BLaER1 treated with 17β-estradiol and CSF1 and Interleukin-3, amounts not matched to agents 10 nM and 100 nM (cell line): Measurements from ENCODE around the gene MLNR.

Experiments
- H3K27ac ChIP-seq, 11 experiments: shearing (Covaris generic); formaldehyde crosslinking; 2 replicates each; pipeline ENCODE4 v1.8.1; 2022
- H3K27me3 ChIP-seq, 11 experiments: shearing (Covaris generic); formaldehyde crosslinking; 2 replicates each; pipeline ENCODE4 v1.8.1; 2022
- H3K36me3 ChIP-seq, 11 experiments: shearing (Covaris generic); formaldehyde crosslinking; 2 replicates each; pipeline ENCODE4 v1.8.1; 2022
- H3K4me1 ChIP-seq, 10 experiments: shearing (Covaris generic); formaldehyde crosslinking; 2 replicates each; pipeline ENCODE4 v1.8.1; 2022
- H3K4me2 ChIP-seq, 11 experiments: shearing (Covaris generic); formaldehyde crosslinking; 2 replicates each; pipeline ENCODE4 v1.8.1; 2022
- H3K4me3 ChIP-seq, 10 experiments: shearing (Covaris generic); formaldehyde crosslinking; 2 replicates each; pipeline ENCODE4 v1.8.1; 2022
- H3K9ac ChIP-seq, 11 experiments: shearing (Covaris generic); formaldehyde crosslinking; 2 replicates each; pipeline ENCODE4 v1.8.1; 2022
- H3K9me3 ChIP-seq, 11 experiments: shearing (Covaris generic); formaldehyde crosslinking; replicated peaks in 1 of 11; 2 replicates each; pipeline ENCODE4 v1.8.1; 2022
- H4K20me1 ChIP-seq, 11 experiments: shearing (Covaris generic); formaldehyde crosslinking; 2 replicates each; pipeline ENCODE4 v1.8.1; 2022
- Cebpa-rat ChIP-seq, 11 experiments: shearing (Covaris generic); IDR thresholded peaks; 2 replicates each; pipeline ENCODE4 v1.8.1; 2022

MLNR gene

GRCh38 chr13:49210114-49210513, 10.0 kb upstream of the MLNR start:
- Histone ChIP-seq H3K9ac (no peak overlapping the region), H3K4me1 (peaks cover 19 to 25% (median 22%) of the 10 kb centered on the region in 10 experiments), H3K4me2 (no peak overlapping the region), H3K27ac (no peak overlapping the region), H3K36me3 (peaks cover 45 to 77% (median 64%) of the 10 kb centered on the region in 11 experiments), H3K27me3 (no peaks in the 10 kb centered on the region), H4K20me1 (no peaks in the 10 kb centered on the region), H3K9me3 (peaks cover 0 to 24% (median 9%) of the 10 kb centered on the region in 11 experiments; a peak in 15 of 22 replicates), H3K4me3 (no peak overlapping the region)
- TF ChIP-seq Cebpa-rat (IDR thresholded peaks at IDR 0.05): no peak

GRCh38 chr13:49210669-49211068, 9.5 kb upstream of the MLNR start:
- Histone ChIP-seq H4K20me1 (no peaks in the 10 kb centered on the region), H3K4me1 (peaks cover 22 to 30% (median 26%) of the 10 kb centered on the region in 10 experiments), H3K9ac (no peak overlapping the region), H3K36me3 (peaks cover 40 to 71% (median 59%) of the 10 kb centered on the region in 11 experiments), H3K4me3 (no peak overlapping the region), H3K9me3 (peaks cover 0 to 29% (median 14%) of the 10 kb centered on the region in 11 experiments; a peak in 18 of 22 replicates), H3K4me2 (no peak overlapping the region), H3K27me3 (no peaks in the 10 kb centered on the region), H3K27ac (no peak overlapping the region)
- no peak for TF ChIP-seq Cebpa-rat (IDR thresholded peaks at IDR 0.05)

- Histone ChIP-seq H3K4me1 (peaks cover 31 to 50% (median 36%) of the 10 kb centered on the region in 10 experiments), H3K9ac (peak overlapping the region in 2 of 11 experiments; percentile 79 to 81; a peak in 3 of 22 replicates), H3K27me3 (peaks cover 5 to 15% (median 12%) of the 10 kb centered on the region in 11 experiments), H3K36me3 (peaks cover 13 to 43% (median 31%) of the 10 kb centered on the region in 11 experiments; a peak in 20 of 22 replicates), H3K4me2 (peak overlapping the region; percentile 5 to 78 (median 76); a peak in 19 of 22 replicates), H3K9me3 (peaks cover 12 to 58% (median 36%) of the 10 kb centered on the region in 11 experiments; a peak in 21 of 22 replicates), H3K27ac (peak overlapping the region in 8 of 11 experiments; percentile 77 to 97 (median 88); a peak in 16 of 22 replicates), H3K4me3 (no peak overlapping the region), H4K20me1 (no peaks in the 10 kb centered on the region)
- TF ChIP-seq Cebpa-rat (IDR thresholded peaks at IDR 0.05): no peak
Observed at GRCh38 chr13:49213539-49213938, 6.6 kb upstream of the MLNR start.

GRCh38 chr13:49213997-49214916, 5.9 kb upstream of the MLNR start:
- H3K9ac ChIP-seq: peak overlapping the region in 9 of 11 experiments; percentile 11 to 81 (median 67); a peak in 16 of 22 replicates
- peaks cover 13 to 35% (median 28%) of the 10 kb centered on the region in 11 experiments; a peak in 20 of 22 replicates for H3K36me3 ChIP-seq
- peak in 2 of 11 experiments; percentile 24; a peak in 1 of 22 replicates for TF ChIP-seq Cebpa-rat (IDR thresholded peaks at IDR 0.05)
- peak overlapping the region in 10 of 11 experiments; percentile 42 to 97 (median 85); a peak in 20 of 22 replicates for H3K27ac ChIP-seq
- no peaks in the 10 kb centered on the region for H4K20me1 ChIP-seq
- H3K9me3 ChIP-seq: peaks cover 19 to 65% (median 43%) of the 10 kb centered on the region in 11 experiments
- H3K4me2 ChIP-seq: peak overlapping the region; percentile 55 to 78 (median 76)
- peak overlapping the region in 2 of 10 experiments; percentile 14 to 16; a peak in 2 of 20 replicates for H3K4me3 ChIP-seq
- peaks cover 12 to 22% (median 19%) of the 10 kb centered on the region in 11 experiments for H3K27me3 ChIP-seq
- peaks cover 31 to 50% (median 36%) of the 10 kb centered on the region in 10 experiments for H3K4me1 ChIP-seq

GRCh38 chr13:49214917-49215376, 5.2 kb upstream of the MLNR start:
- no peaks in the 10 kb centered on the region for H4K20me1 ChIP-seq
- TF ChIP-seq Cebpa-rat (IDR thresholded peaks at IDR 0.05): peak in 8 of 11 experiments; percentile 16 to 92 (median 72); a peak in 12 of 22 replicates
- H3K4me2 ChIP-seq: peak overlapping the region; percentile 55 to 78 (median 76)
- H3K9ac ChIP-seq: peak overlapping the region in 9 of 11 experiments; percentile 11 to 81 (median 67); a peak in 16 of 22 replicates
- peaks cover 31 to 50% (median 37%) of the 10 kb centered on the region in 10 experiments for H3K4me1 ChIP-seq
- H3K27me3 ChIP-seq: peaks cover 19 to 29% (median 26%) of the 10 kb centered on the region in 11 experiments
- peaks cover 26 to 72% (median 50%) of the 10 kb centered on the region in 11 experiments for H3K9me3 ChIP-seq
- H3K4me3 ChIP-seq: peak overlapping the region in 2 of 10 experiments; percentile 14 to 16; a peak in 3 of 20 replicates
- H3K27ac ChIP-seq: peak overlapping the region in 10 of 11 experiments; percentile 42 to 97 (median 85); a peak in 20 of 22 replicates
- H3K36me3 ChIP-seq: peaks cover 9 to 31% (median 24%) of the 10 kb centered on the region in 11 experiments; a peak in 20 of 22 replicates

GRCh38 chr13:49216334-49216733, 3.8 kb upstream of the MLNR start:
- H3K4me3 ChIP-seq: no peak overlapping the region
- no peaks in the 10 kb centered on the region; a peak in 1 of 22 replicates for H4K20me1 ChIP-seq
- H3K36me3 ChIP-seq: peaks cover 7 to 24% (median 12%) of the 10 kb centered on the region in 11 experiments; a peak in 20 of 22 replicates
- peak overlapping the region in 1 of 11 experiments; percentile 21; a peak in 1 of 22 replicates for H3K9ac ChIP-seq
- peaks cover 40 to 81% (median 64%) of the 10 kb centered on the region in 11 experiments for H3K9me3 ChIP-seq
- peak overlapping the region in 8 of 11 experiments; percentile 9 to 97 (median 88); a peak in 14 of 22 replicates for H3K27ac ChIP-seq
- H3K27me3 ChIP-seq: peaks cover 33 to 43% (median 40%) of the 10 kb centered on the region in 11 experiments
- peaks cover 31 to 50% (median 41%) of the 10 kb centered on the region in 10 experiments for H3K4me1 ChIP-seq
- peak overlapping the region in 10 of 11 experiments; percentile 1 to 78 (median 32); a peak in 16 of 22 replicates for H3K4me2 ChIP-seq
- no peak for TF ChIP-seq Cebpa-rat (IDR thresholded peaks at IDR 0.05)

GRCh38 chr13:49217962-49218492, 2.1 kb upstream of the MLNR start:
- peak overlapping the region in 4 of 11 experiments; percentile 30 to 53 (median 47); a peak in 7 of 22 replicates for H3K4me2 ChIP-seq
- peaks cover 30 to 49% (median 40%) of the 10 kb centered on the region in 10 experiments for H3K4me1 ChIP-seq
- no peak overlapping the region for H3K4me3 ChIP-seq

More at GRCh38 chr13:49217962-49218492, 2.1 kb upstream of the MLNR start:
- H3K9me3 ChIP-seq: peaks cover 48 to 79% (median 65%) of the 10 kb centered on the region in 11 experiments
- peak overlapping the region in 2 of 11 experiments; percentile 97; a peak in 2 of 22 replicates for H3K27ac ChIP-seq
- peaks cover 0 to 13% (median 0%) of the 10 kb centered on the region in 11 experiments; a peak in 4 of 22 replicates for H3K36me3 ChIP-seq
- H3K9ac ChIP-seq: no peak overlapping the region
- TF ChIP-seq Cebpa-rat (IDR thresholded peaks at IDR 0.05): no peak
- no peaks in the 10 kb centered on the region; a peak in 1 of 22 replicates for H4K20me1 ChIP-seq
- peaks cover 49 to 60% (median 57%) of the 10 kb centered on the region in 11 experiments for H3K27me3 ChIP-seq
